Measurements from ENCODE around the gene CCL27. TPM values are rescaled to one million over a fixed set of nuclear protein-coding genes. Genes with fewer than 3 reads are reported as not detected.
A peak's percentile ranks its signal among the peaks of the same experiment; 100 is the strongest.

The CCL27 gene
- total and polyA plus RNA-seq, 2 donors (not counting 1 experiment from before 2014, with no cell fraction given), result not detected

GRCh38 chr9:34627716-34628655, 34.5 kb downstream of the CCL27 start:
- Histone ChIP-seq H3K9me3 (ENCODE audit: control insufficient read depth, insufficient read depth, low read depth, low read length) (no peaks in the 10 kb centered on the region), H3K36me3 (ENCODE audit: control insufficient read depth, insufficient read depth, low read length) (no peaks in the 10 kb centered on the region), H2AFZ (ENCODE audit: low read length) (no peak overlapping the region), H3K4me3 (replicated peaks in 1 of 4; ENCODE audit: control extremely low read depth in 1 of 4, insufficient read depth in 1 of 4, low read depth in 3 of 4, low read length in 4 of 4) (peak overlapping the region in 1 of 4 experiments; percentile 44), H4K20me1 (ENCODE audit: control insufficient read depth, extremely low read depth, insufficient read depth, low read length) (no peaks in the 10 kb centered on the region), H3K79me2 (ENCODE audit: control insufficient read depth, insufficient read depth, low read length) (no peaks in the 10 kb centered on the region), H3K4me1 (ENCODE audit: control insufficient read depth, extremely low read depth, insufficient read depth, low read length) (no peaks in the 10 kb centered on the region), H3K4me2 (ENCODE audit: extremely low read depth, insufficient read depth, low read length) (peak overlapping the region; percentile 58), H3K27ac (ENCODE audit: insufficient read depth, low read length) (no peak overlapping the region), H3K9ac (ENCODE audit: insufficient read depth, low read length) (no peak overlapping the region), H3K27me3 (ENCODE audit: control insufficient read depth, insufficient read depth, low read length) (peaks cover 65% of the 10 kb centered on the region)
- no peak for DNase-seq (ENCODE audit: low read depth in 2 of 2)
- TF ChIP-seq CTCF (conservative IDR thresholded peaks at IDR 0.05 in 1 of 2, IDR thresholded peaks at IDR 0.05 in 1 of 2; ENCODE audit: low read depth in 1 of 2, low read length in 2 of 2), result no peak
- TF ChIP-seq EZH2 (IDR thresholded peaks at IDR 0.05; ENCODE audit: low read length, missing control alignments), result peak; percentile 100

GRCh38 chr9:34625186-34625486, 37.3 kb downstream of the CCL27 start:
- peaks cover 65% of the 10 kb centered on the region for H3K27me3 ChIP-seq (ENCODE audit: control insufficient read depth, insufficient read depth, low read length)

More at GRCh38 chr9:34625186-34625486, 37.3 kb downstream of the CCL27 start:
- H3K4me3 ChIP-seq (replicated peaks in 1 of 4; ENCODE audit: control extremely low read depth in 1 of 4, insufficient read depth in 1 of 4, low read depth in 3 of 4, low read length in 4 of 4), result no peak overlapping the region
- H3K9me3 ChIP-seq (ENCODE audit: control insufficient read depth, insufficient read depth, low read depth, low read length), result no peaks in the 10 kb centered on the region
- H3K27ac ChIP-seq (ENCODE audit: insufficient read depth, low read length), result no peak overlapping the region
- H4K20me1 ChIP-seq (ENCODE audit: control insufficient read depth, extremely low read depth, insufficient read depth, low read length), result no peaks in the 10 kb centered on the region
- H3K4me2 ChIP-seq (ENCODE audit: extremely low read depth, insufficient read depth, low read length), result no peak overlapping the region
- H3K36me3 ChIP-seq (ENCODE audit: control insufficient read depth, insufficient read depth, low read length), result no peaks in the 10 kb centered on the region
- no peaks in the 10 kb centered on the region for H3K4me1 ChIP-seq (ENCODE audit: control insufficient read depth, extremely low read depth, insufficient read depth, low read length)
- no peak overlapping the region for H3K9ac ChIP-seq (ENCODE audit: insufficient read depth, low read length)
- H2AFZ ChIP-seq (ENCODE audit: low read length), result no peak overlapping the region
- no peak for DNase-seq (ENCODE audit: low read depth in 2 of 2)
- no peaks in the 10 kb centered on the region for H3K79me2 ChIP-seq (ENCODE audit: control insufficient read depth, insufficient read depth, low read length)
- TF ChIP-seq CTCF (conservative IDR thresholded peaks at IDR 0.05 in 1 of 2, IDR thresholded peaks at IDR 0.05 in 1 of 2; ENCODE audit: low read depth in 1 of 2, low read length in 2 of 2) (no peak), EZH2 (IDR thresholded peaks at IDR 0.05; ENCODE audit: low read length, missing control alignments) (peak; percentile 51)

Data from fibroblast of lung (primary cell).